Fibroblast of skin of left biceps (primary cell): ENCODE measurements around the gene SARM1.
"Not testable (repeated sequence)": the region's sequence is repeated elsewhere in the genome, so short reads cannot be mapped to it uniquely, and the experiment has no call there.

Experiments used
- DNase-seq, 2 experiments: peaks; one replicate each; pipeline ENCODE4 v3.0.0-alpha.2; 2013; ENCODE audit warnings: low read depth in 2 of 2

Gene SARM1

GRCh38 chr17:28426081-28426519 is 54.6 kb downstream of the SARM1 start:
- no peak for DNase-seq

GRCh38 chr17:28427371-28427770 is 55.9 kb downstream of the SARM1 start:
- DNase-seq = peak in 1 of 2 experiments; percentile 14

- not testable (repeated sequence) for DNase-seq
These were observed 56.5 kb downstream of the SARM1 start for GRCh38 chr17:28427982-28428381.

- DNase-seq = no peak
These were observed 62.2 kb downstream of the SARM1 start for GRCh38 chr17:28433721-28434120.

- DNase-seq = not testable (repeated sequence)
These were observed 62.8 kb downstream of the SARM1 start for GRCh38 chr17:28434326-28434725.

- DNase-seq = no peak
These were observed 72.6 kb downstream of the SARM1 start for GRCh38 chr17:28443901-28444638.

- DNase-seq = no peak
These were observed 75.4 kb downstream of the SARM1 start for GRCh38 chr17:28446716-28447395.

- no peak for DNase-seq
These were observed 75.9 kb downstream of the SARM1 start for GRCh38 chr17:28447396-28447760.

- no peak for DNase-seq
These were observed 78.4 kb downstream of the SARM1 start for GRCh38 chr17:28449859-28450258.
